SW 1271 (cell line): ENCODE results near the gene MCM9.

Experiments
- DNase-seq, 2 experiments: peaks; one replicate each; lab custom pipeline; 2025; lab: John Stamatoyannopoulos, UW

The MCM9 gene

GRCh38 chr6:118932421-118932820 lies 2.5 kb downstream of the MCM9 start:
- no peak for DNase-seq

GRCh38 chr6:118931436-118931835 lies 3.5 kb downstream of the MCM9 start:
- DNase-seq, result no peak

- DNase-seq, result no peak
Observed at GRCh38 chr6:118930680-118931079, 4.3 kb downstream of the MCM9 start.

- DNase-seq, result no peak
Observed at GRCh38 chr6:118923035-118923434, 11.9 kb downstream of the MCM9 start.

GRCh38 chr6:118921084-118921483 lies 13.9 kb downstream of the MCM9 start:
- no peak for DNase-seq

GRCh38 chr6:118918329-118918725 lies 16.6 kb downstream of the MCM9 start:
- no peak for DNase-seq

GRCh38 chr6:118917546-118918328 lies 17.2 kb downstream of the MCM9 start:
- DNase-seq, result no peak

- no peak for DNase-seq
Observed at GRCh38 chr6:118914598-118914997, 20.4 kb downstream of the MCM9 start.

- DNase-seq, result no peak
Observed at GRCh38 chr6:118913161-118913560, 21.8 kb downstream of the MCM9 start.

- DNase-seq, result no peak
Observed at GRCh38 chr6:118912646-118913045, 22.3 kb downstream of the MCM9 start.

GRCh38 chr6:118908441-118908840 lies 26.5 kb downstream of the MCM9 start:
- DNase-seq, result no peak

GRCh38 chr6:118905851-118906250 lies 29.1 kb downstream of the MCM9 start:
- no peak for DNase-seq

- DNase-seq, result no peak
Observed at GRCh38 chr6:118905084-118905483, 29.9 kb downstream of the MCM9 start.

GRCh38 chr6:118903691-118904090 lies 31.3 kb downstream of the MCM9 start:
- DNase-seq, result no peak

- no peak for DNase-seq
Observed at GRCh38 chr6:118903138-118903537, 31.8 kb downstream of the MCM9 start.

GRCh38 chr6:118902726-118903125 lies 32.2 kb downstream of the MCM9 start:
- no peak for DNase-seq

- DNase-seq, result no peak
Observed at GRCh38 chr6:118899948-118900347, 35.0 kb downstream of the MCM9 start.

- no peak for DNase-seq
Observed at GRCh38 chr6:118897386-118897785, 37.6 kb downstream of the MCM9 start.

GRCh38 chr6:118896339-118897136 lies 38.4 kb downstream of the MCM9 start:
- peak in 1 of 2 experiments; percentile 54 for DNase-seq

GRCh38 chr6:118895859-118896258 lies 39.1 kb downstream of the MCM9 start:
- DNase-seq, result no peak

- no peak for DNase-seq
Observed at GRCh38 chr6:118895261-118895560, 39.7 kb downstream of the MCM9 start.

- DNase-seq, result peak in 1 of 2 experiments; percentile 32
Observed at GRCh38 chr6:118894425-118895260, 40.3 kb downstream of the MCM9 start.
